Thyroid gland (tissue), 4 donors: Measurements from ENCODE around the gene ZNF557.

ENCODE experiments used
- CTCF ChIP-seq, 6 experiments: fragments of 200-600 bp in 3 of 6; fragments of 450-650 bp in 3 of 6; sonication (generic) in 3 of 6; IDR thresholded peaks; one replicate each; pipeline ENCODE4 v1.5.1; 2016 to 2019; ENCODE audit warnings: antibody characterized with exemption in 6 of 6, mild to moderate bottlenecking in 2 of 6, inconsistent platforms in 1 of 6, moderate library complexity in 1 of 6
- POLR2A ChIP-seq, 2 donors: fragments of 450-650 bp; IDR thresholded peaks; one replicate each; pipeline ENCODE4 v1.6.1; 2017; ENCODE audit warnings: antibody characterized with exemption in 2 of 2, mild to moderate bottlenecking in 2 of 2, moderate library complexity in 1 of 2

- TF ChIP-seq CTCF (IDR thresholded peaks at IDR 0.05) = no peak
- no peak for TF ChIP-seq POLR2A (IDR thresholded peaks at IDR 0.05)
These were observed 40.3 kb downstream of the ZNF557 start for GRCh38 chr19:7109678-7110289.
